Activated CD4-positive, alpha-beta T cell treated with anti-CD3 and anti-CD28 coated beads, Interleukin-2, amount 50 U/mL, for 48 hours (primary cell): Measurements from ENCODE around the gene PFKL.
A peak's percentile ranks its signal among the peaks of the same experiment; 100 is the strongest.
"Not testable (repeated sequence)": the region's sequence is repeated elsewhere in the genome, so short reads cannot be mapped to it uniquely, and the experiment has no call there.

Source experiments
- DNase-seq, 2 experiments: peaks; one replicate each; pipeline ENCODE4 v3.0.0-alpha.2; 2020

The PFKL gene

GRCh38 chr21:44329971-44330681 is 30.3 kb downstream of the PFKL start:
- no peak for DNase-seq

DNA sequence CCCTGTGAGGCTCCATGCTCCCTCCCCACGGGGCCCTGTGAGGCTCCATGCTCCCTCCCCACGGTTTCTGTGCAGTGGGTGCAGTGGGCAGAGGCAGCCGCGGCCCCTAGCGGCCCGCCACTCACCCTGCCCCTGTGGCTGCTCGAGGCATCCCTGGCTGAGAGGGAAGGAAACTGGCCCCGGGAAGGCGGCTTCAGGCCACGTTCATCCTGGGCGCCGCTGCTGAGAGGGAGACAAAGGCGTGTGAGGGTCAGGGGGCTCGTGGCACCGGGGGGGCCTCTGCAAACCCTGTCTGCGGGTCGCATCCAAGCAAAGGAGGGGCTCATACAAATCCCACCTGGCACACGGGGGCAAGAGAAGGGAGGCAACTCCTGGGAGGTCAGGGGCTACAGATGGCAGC is 30.8 kb downstream of the PFKL start:
- DNase-seq, result no peak

DNA sequence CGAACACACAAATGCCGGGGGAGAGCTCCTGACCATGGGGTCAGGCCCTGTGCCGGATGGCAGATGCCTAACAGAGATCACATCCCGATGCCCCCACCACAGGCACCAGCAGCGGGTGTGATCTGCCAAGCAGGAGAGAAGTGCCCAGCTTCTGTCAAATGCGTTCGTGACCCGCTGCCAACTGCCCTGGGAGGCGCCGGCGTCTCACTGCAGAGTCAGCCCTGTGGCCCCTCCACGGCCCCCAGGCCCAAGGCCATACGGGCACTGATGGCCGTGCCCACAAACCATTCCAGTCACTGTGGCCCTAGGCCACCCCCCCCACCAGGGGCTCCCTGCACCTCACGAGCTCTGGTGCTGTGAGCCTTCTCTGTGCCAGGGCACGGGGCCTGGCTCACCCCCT is 31.4 kb downstream of the PFKL start:
- no peak for DNase-seq

- DNase-seq, result no peak
Observed at GRCh38 chr21:44331650-44332307, 31.9 kb downstream of the PFKL start.

DNA sequence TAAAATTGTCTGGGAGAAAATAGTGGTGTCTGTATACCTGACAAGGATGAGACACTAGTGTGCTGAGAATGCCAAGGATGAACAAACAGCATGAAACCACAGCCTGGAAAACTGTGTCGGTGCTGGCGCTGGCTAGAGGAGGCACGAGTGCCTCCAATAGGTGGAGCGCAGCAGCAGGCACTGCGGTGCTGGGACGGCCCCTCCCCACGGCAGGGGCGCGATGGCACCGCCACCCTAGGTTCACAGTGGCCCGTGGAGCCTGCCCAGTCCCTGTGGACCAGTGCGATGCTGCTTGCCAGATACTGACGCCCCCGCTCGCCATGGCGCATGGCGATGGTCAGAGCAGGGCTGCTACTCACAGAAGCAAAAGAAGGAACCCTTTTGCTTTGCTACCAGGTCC is 32.5 kb downstream of the PFKL start:
- DNase-seq, result no peak

GRCh38 chr21:44332965-44333364 is 33.1 kb downstream of the PFKL start:
- no peak for DNase-seq

GRCh38 chr21:44333509-44334328 is 33.9 kb downstream of the PFKL start:
- DNase-seq, result no peak

DNA sequence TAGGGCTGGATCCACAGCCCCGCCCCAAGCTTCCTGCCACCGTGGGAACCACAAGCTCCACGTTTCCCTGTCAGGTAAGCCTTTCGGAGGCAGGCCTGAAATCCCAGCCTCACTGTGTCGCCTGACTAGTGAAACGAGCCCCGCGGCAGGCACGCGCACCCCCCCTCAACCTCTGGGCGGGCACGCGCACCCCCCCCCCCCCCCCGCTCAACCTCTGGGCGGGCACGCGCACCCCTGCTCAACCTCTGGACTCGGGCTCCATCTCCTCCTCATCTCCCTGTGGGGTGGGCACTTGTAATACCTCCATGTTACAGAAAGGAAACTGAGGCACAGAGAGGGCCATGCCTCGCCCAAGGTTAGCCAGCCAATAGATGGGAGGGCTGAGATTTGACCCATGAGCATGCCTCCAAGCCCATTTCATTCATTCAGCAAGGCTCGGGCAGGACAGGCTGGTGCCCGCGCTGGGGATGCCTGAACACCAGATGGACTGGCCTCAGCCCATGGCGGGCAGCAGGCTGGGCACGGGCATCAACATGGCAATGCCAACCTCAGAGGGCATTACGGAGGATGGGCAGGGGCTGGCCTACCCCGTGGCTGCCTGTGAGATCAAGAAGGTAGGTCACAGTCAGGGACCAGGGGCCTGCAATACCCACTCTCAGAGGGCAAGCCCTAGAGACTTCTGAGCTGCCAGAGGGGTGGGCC is 34.6 kb downstream of the PFKL start:
- no peak for DNase-seq

DNA sequence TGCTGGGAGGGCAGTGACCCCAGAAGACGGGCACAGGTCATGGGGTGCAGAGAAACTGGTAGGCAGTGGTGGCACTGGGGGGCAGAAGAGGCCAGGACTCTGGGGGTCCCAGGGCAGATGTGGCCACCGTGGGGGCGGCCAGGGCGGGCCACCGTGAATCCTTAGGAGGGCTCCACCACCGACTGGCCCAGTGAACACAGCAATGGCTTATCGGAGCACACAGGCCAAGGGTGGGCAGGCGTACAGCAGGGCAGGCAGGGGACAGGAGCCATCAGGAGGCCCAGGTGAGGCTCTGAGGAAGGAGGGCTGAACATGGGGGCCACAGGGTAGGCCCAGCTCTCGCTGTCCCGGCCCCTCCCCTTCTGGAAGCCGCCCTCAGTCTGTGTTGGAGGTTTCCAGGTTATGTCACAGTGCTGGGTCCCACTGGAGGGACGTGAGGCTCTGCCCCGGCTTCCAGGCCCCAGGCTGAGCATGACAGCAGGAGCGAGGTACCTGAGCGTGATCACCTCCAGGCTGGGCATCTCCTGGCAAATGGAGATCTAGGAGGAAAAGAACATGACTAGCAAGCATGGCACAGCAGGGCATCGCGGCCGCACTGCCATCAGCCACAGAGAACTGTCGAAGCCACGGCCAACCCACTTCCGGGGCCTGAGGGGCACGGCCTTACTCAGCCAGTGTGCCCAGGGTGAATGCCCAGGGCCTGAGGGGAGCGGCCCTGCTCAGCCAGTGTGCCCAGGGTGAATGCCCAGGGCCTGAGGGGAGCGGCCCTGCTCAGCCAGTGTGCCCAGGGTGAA is 35.6 kb downstream of the PFKL start:
- no peak for DNase-seq

GRCh38 chr21:44337449-44337848 is 37.6 kb downstream of the PFKL start:
- no peak for DNase-seq

GRCh38 chr21:44337941-44338895 is 38.4 kb downstream of the PFKL start:
- DNase-seq, result peak; percentile 35 to 45

GRCh38 chr21:44338971-44339910 is 39.4 kb downstream of the PFKL start, which contains the start of gene CFAP410:
CFAP410 (minus strand) TSS chr21:44339390; CDS start chr21:44339194, 196 bp downstream.
- peak; percentile 94 for DNase-seq

DNA sequence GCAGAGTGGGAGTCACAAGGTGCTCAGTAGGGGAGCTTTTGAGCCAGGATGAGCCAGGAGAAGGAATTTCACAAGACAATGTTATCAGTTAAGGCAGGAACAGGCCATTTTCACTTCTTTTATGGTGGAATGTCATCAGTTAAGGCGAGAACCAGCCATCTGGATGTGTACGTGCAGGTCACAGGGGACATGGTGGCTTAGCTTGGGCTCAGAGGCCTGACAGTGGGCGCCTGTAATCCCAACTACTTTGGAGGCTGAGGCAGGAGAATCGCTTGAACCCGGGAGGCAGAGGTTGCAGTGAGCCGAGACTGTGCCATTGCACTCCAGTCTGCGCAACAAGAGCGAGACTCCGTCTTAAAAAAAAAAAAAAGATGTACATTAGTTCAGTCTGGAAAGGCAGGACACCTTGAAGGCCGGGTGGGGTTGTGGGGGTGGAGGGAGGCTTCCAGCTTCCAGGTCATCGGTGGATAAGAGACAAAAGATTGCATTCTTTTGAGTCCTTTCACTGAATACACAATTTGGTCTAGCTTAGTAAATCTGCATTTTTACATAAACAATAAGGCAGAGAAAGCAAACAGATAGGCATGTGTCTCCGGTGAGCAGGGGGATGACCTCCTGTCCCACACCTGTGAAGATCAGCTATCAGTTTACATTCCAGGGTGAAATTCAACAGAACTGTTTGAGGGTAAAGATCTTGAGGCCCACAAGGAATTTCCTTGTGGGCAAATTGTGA is 42.0 kb downstream of the PFKL start:
- DNase-seq, result not testable (repeated sequence)

DNA sequence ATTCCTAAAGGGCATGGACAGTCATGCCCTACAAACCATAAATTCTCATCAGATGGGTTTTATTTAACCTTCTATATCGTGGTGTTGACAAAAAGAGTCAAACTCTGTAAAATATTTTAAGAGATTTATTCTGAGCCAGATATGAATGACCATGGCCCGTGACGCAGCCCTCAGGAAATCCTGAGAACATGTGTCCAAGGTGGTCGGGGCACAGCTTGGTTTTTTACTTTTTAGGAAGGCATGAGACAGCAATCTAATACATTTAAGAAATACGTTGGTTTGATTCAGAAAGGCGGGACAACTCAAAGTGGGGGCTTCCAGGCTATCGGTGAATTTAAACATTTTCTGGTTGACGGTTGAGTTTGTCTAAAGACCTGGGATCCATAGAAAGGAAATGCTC is 43.1 kb downstream of the PFKL start:
- DNase-seq, result not testable (repeated sequence)

DNA sequence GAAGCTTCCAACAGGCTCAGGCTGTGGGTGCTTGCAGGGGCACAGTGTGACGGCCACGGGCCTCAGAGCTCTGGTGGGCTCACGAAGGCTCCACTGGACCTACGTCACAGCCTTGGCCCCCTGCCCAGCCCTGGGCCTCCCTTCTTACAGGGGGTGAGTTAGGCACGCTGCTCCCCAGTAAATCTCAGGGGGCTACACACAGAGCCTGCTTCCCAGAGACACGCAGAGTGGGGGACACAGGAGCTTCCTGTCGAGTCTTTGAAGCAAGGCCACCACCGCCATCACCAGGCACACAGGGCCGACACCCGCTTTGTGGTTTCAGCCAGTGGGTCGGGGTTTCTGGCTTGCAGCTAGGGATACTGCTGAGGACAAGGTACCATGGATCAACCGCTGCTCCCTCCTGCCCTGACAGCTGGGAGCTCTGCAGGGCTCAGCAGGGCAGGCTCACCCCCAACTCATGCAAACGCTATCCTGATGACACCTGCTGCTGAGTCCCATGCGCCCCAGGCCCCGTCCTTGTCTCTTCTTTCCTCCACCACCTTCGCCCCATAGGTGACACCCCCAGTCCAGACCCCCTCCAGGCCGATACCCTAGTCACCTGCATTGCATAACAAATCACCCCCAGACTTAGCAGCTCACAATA is 44.8 kb downstream of the PFKL start:
- DNase-seq, result no peak

DNA sequence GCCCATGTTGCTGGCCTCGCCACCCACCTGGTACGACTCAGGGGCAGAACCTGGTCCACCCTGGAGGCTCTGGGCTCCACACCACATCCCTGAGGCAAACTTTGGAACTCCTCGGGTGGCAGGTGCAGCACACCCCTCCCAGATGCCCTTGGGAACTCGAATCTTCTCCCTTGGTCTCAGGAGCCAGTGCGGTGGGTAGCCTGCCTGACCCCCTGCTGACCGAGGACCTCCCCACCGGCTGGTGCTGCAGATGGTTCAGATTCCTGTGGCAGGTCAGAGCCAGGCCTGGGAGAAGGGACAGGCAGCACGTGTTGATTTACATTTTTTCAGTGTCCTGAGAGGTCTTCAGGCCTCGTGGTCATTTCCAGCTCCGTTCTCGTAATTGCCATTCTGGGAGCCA is 45.6 kb downstream of the PFKL start:
- no peak for DNase-seq

DNA sequence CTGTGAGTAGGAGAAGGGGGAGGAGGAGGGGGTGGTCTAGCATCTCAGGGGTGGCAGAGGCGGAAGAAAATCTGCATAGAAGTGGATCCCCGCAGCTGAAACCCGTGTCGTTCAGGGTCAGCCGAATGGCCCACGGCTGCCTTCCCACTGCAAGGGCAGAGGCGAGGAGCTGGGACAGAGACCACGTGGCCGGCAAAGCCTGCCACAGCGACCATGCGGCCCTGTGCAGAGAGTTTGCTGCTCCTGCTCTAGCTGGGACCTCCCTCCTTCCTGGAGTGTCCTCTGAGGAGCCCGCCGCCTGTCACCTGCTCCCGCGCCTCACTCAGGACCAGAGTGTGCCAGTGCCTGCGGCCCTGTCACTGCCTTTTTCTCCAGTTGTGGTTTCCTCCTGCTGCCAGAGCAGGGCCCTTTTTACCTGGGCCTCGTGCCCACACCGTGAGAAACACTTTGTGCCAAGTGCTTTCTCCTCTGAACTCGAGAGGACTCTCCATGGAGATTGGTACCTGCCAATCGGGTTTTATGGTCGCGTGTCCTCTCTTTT is 48.1 kb downstream of the PFKL start:
- no peak for DNase-seq

DNA sequence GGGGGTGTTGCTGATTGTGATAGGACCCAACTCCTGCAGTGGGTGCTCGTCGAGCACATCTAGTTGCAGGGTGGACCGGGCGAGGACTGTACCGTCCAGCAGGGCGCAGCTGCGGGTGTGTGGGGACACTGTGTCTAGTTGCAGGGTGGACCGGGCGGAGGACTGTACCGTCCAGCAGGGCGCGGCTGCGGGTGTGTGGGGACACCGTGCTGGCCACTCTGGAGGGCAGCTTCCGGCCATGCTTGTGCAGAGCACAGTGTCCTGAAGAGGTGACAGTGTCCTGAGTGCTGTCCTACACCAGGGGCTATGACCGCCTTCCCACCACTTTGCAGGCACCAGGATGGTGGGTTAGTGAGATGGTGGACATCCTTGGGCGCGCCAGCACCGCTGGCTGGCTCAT is 49.0 kb downstream of the PFKL start:
- DNase-seq, result no peak
